ENCODE results near the gene PCDHGC5.

Gene PCDHGC5

GRCh38 chr5:141488591-141489561 is at the start of gene PCDHGC5:
TSS of gene PCDHGC5 (plus strand) at chr5:141489081. CDS start at chr5:141489241, 160 bp downstream.
- no peak for DNase-seq

- no peak for DNase-seq
Measured at GRCh38 chr5:141439411-141440141, 49.3 kb upstream of the PCDHGC5 start.

- DNase-seq: no peak
Measured at GRCh38 chr5:141440341-141440740, 48.5 kb upstream of the PCDHGC5 start.

- no peak for DNase-seq
Measured at GRCh38 chr5:141441571-141442170, 47.2 kb upstream of the PCDHGC5 start.

GRCh38 chr5:141465351-141465750 is 23.5 kb upstream of the PCDHGC5 start:
- DNase-seq: no peak

- peak; percentile 50 to 71 for DNase-seq
Measured at GRCh38 chr5:141475625-141476131, 13.2 kb upstream of the PCDHGC5 start, which contains the start of gene PCDHGC3. TSS of gene PCDHGC3 (plus strand) at chr5:141475966. CDS start at chr5:141476117, 151 bp downstream.

- DNase-seq: peak in 1 of 2 donors; percentile 30
Measured at GRCh38 chr5:141476132-141476911, 12.6 kb upstream of the PCDHGC5 start.

GRCh38 chr5:141477044-141477575 is 11.8 kb upstream of the PCDHGC5 start:
- DNase-seq: no peak

- DNase-seq: no peak
Measured at GRCh38 chr5:141477815-141478214, 11.1 kb upstream of the PCDHGC5 start.

- DNase-seq: no peak
Measured at GRCh38 chr5:141478321-141478945, 10.4 kb upstream of the PCDHGC5 start.

- no peak for DNase-seq
Measured at GRCh38 chr5:141479776-141480175, 9.1 kb upstream of the PCDHGC5 start.

- DNase-seq: no peak
Measured at GRCh38 chr5:141483902-141484301, 5.0 kb upstream of the PCDHGC5 start.

- DNase-seq: no peak
Measured at GRCh38 chr5:141484310-141484640, 4.6 kb upstream of the PCDHGC5 start.

GRCh38 chr5:141484641-141485311 is 4.1 kb upstream of the PCDHGC5 start, which contains the start of gene PCDHGC4:
TSS of gene PCDHGC4 (plus strand) at chr5:141485030. CDS start at chr5:141485174, 144 bp downstream.
- peak in 1 of 2 donors; percentile 26 for DNase-seq

GRCh38 chr5:141485321-141486055 is 3.4 kb upstream of the PCDHGC5 start:
- DNase-seq: no peak

GRCh38 chr5:141486091-141486490 is 2.8 kb upstream of the PCDHGC5 start:
- DNase-seq: no peak

- no peak for DNase-seq
Measured at GRCh38 chr5:141487131-141487530, 1.8 kb upstream of the PCDHGC5 start.

GRCh38 chr5:141489841-141490240 is 960 bp downstream of the PCDHGC5 start:
- no peak for DNase-seq

GRCh38 chr5:141490271-141490670 is 1.4 kb downstream of the PCDHGC5 start:
- DNase-seq: no peak

- no peak for DNase-seq
Measured at GRCh38 chr5:141490771-141491170, 1.9 kb downstream of the PCDHGC5 start.

Measured in stimulated activated CD4-positive, alpha-beta T cell treated with anti-CD3 and anti-CD28 coated beads, Interleukin-2, amount 100 ng/mL, for 24 hours (primary cell).